HEK293 (cell line): ENCODE results near the gene GIPC1.

Experiments used
- GFI1B ChIP-seq: fragments of 450-650 bp; formaldehyde crosslinking; IDR thresholded peaks from 2 replicates; pipeline ENCODE4 v1.5.1; 2016; ENCODE audit warnings: missing biosample characterization, missing genetic modification characterization
- GLI4 ChIP-seq: fragments of 450-650 bp; formaldehyde crosslinking; IDR thresholded peaks from 2 replicates; pipeline ENCODE4 v1.5.1; 2016; ENCODE audit warnings: missing biosample characterization, missing genetic modification characterization
- MYNN ChIP-seq: fragments of 450-650 bp; formaldehyde crosslinking; IDR thresholded peaks from 2 replicates; pipeline ENCODE4 v1.5.1; 2016; ENCODE audit warnings: missing biosample characterization, missing genetic modification characterization, borderline replicate concordance
- SP3 ChIP-seq: fragments of 450-650 bp; formaldehyde crosslinking; IDR thresholded peaks from 2 replicates; pipeline ENCODE4 v1.5.1; 2016; ENCODE audit warnings: missing biosample characterization, missing genetic modification characterization
- YY2 ChIP-seq: fragments of 450-650 bp; formaldehyde crosslinking; IDR thresholded peaks from 2 replicates; pipeline ENCODE4 v1.5.1; 2016; ENCODE audit warnings: missing biosample characterization, missing genetic modification characterization
- ZEB2 ChIP-seq: fragments of 450-650 bp; formaldehyde crosslinking; IDR thresholded peaks from 2 replicates; pipeline ENCODE4 v1.5.1; 2016; ENCODE audit warnings: missing biosample characterization, missing genetic modification characterization
- ZFP69B ChIP-seq: fragments of 450-650 bp; formaldehyde crosslinking; IDR thresholded peaks from 2 replicates; pipeline ENCODE4 v1.5.1; 2016; ENCODE audit warnings: missing biosample characterization, missing genetic modification characterization
- ZIC2 ChIP-seq: fragments of 450-650 bp; formaldehyde crosslinking; IDR thresholded peaks from 2 replicates; pipeline ENCODE4 v1.5.1; 2016; ENCODE audit warnings: missing biosample characterization, missing genetic modification characterization
- ZNF155 ChIP-seq: fragments of 450-650 bp; formaldehyde crosslinking; IDR thresholded peaks from 2 replicates; pipeline ENCODE4 v1.5.1; 2016; ENCODE audit warnings: missing biosample characterization, missing genetic modification characterization
- ZNF16 ChIP-seq: fragments of 450-650 bp; formaldehyde crosslinking; IDR thresholded peaks from 2 replicates; pipeline ENCODE4 v1.5.1; 2016; ENCODE audit warnings: low read depth, missing biosample characterization, missing genetic modification characterization
- ZNF19 ChIP-seq: fragments of 450-650 bp; formaldehyde crosslinking; IDR thresholded peaks from 2 replicates; pipeline ENCODE4; 2016; ENCODE audit warnings: missing biosample characterization, missing genetic modification characterization, low read depth
- ZNF223 ChIP-seq: fragments of 450-650 bp; formaldehyde crosslinking; IDR thresholded peaks from 2 replicates; pipeline ENCODE4 v1.5.1; 2016; ENCODE audit warnings: missing biosample characterization, missing genetic modification characterization
- ZNF24 ChIP-seq: fragments of 450-650 bp; formaldehyde crosslinking; IDR thresholded peaks from 2 replicates; pipeline ENCODE4 v1.5.1; 2016; ENCODE audit warnings: missing biosample characterization, missing genetic modification characterization
- ZNF292 ChIP-seq: fragments of 450-650 bp; formaldehyde crosslinking; IDR thresholded peaks from 2 replicates; pipeline ENCODE4 v1.5.1; 2016; ENCODE audit warnings: low read depth, missing biosample characterization, missing genetic modification characterization, borderline replicate concordance
- ZNF48 ChIP-seq: fragments of 450-650 bp; formaldehyde crosslinking; IDR thresholded peaks from 2 replicates; pipeline ENCODE4 v1.5.1; 2016; ENCODE audit warnings: missing biosample characterization, missing genetic modification characterization
- ZNF549 ChIP-seq: fragments of 450-650 bp; IDR thresholded peaks from 2 replicates; pipeline ENCODE4 v1.5.1; 2018; ENCODE audit warnings: missing biosample characterization, missing genetic modification characterization, mild to moderate bottlenecking, inconsistent platforms, moderate library complexity
- ZNF555 ChIP-seq: fragments of 450-650 bp; formaldehyde crosslinking; conservative IDR thresholded peaks from 2 replicates; pipeline ENCODE4 v1.5.1; 2017; ENCODE audit warnings: missing biosample characterization, mild to moderate bottlenecking, missing genetic modification characterization, inconsistent platforms
- ZNF560 ChIP-seq: fragments of 450-650 bp; formaldehyde crosslinking; IDR thresholded peaks from 2 replicates; pipeline ENCODE4 v1.5.1; 2017; ENCODE audit warnings: missing biosample characterization, missing genetic modification characterization, borderline replicate concordance
- ZNF658 ChIP-seq: fragments of 450-650 bp; formaldehyde crosslinking; IDR thresholded peaks from 2 replicates; pipeline ENCODE4; 2016; ENCODE audit warnings: missing biosample characterization, missing genetic modification characterization
- ZNF747 ChIP-seq: fragments of 450-650 bp; formaldehyde crosslinking; IDR thresholded peaks from 2 replicates; pipeline ENCODE4 v1.5.1; 2016; ENCODE audit warnings: missing biosample characterization, missing genetic modification characterization
- ZNF76 ChIP-seq: fragments of 450-650 bp; formaldehyde crosslinking; IDR thresholded peaks from 2 replicates; pipeline ENCODE4; 2016; ENCODE audit warnings: low read depth, missing biosample characterization, missing genetic modification characterization, borderline replicate concordance
- ZNF776 ChIP-seq: fragments of 450-650 bp; formaldehyde crosslinking; IDR thresholded peaks from 2 replicates; pipeline ENCODE4 v1.5.0; 2017; ENCODE audit warnings: missing biosample characterization, missing genetic modification characterization, borderline replicate concordance
- TF ChIP-seq, protein P1 (sequence below): fragments of 450-650 bp; formaldehyde crosslinking; IDR thresholded peaks from 2 replicates; pipeline ENCODE4 v1.5.1; 2016; ENCODE audit warnings: missing biosample characterization, missing genetic modification characterization
- TF ChIP-seq, protein P2 (sequence below): fragments of 450-650 bp; formaldehyde crosslinking; IDR thresholded peaks from 2 replicates; pipeline ENCODE4 v1.5.1; 2016; ENCODE audit warnings: missing biosample characterization, missing genetic modification characterization
- TF ChIP-seq, protein P3 (sequence below): fragments of 450-650 bp; formaldehyde crosslinking; IDR thresholded peaks from 2 replicates; pipeline ENCODE4 v1.5.1; 2016; ENCODE audit warnings: missing biosample characterization, missing genetic modification characterization
- TF ChIP-seq, protein P4 (sequence below): fragments of 450-650 bp; formaldehyde crosslinking; conservative IDR thresholded peaks from 2 replicates; pipeline ENCODE4 v1.5.1; 2016; ENCODE audit warnings: low read depth, missing biosample characterization, missing genetic modification characterization

Gene GIPC1

DNA sequence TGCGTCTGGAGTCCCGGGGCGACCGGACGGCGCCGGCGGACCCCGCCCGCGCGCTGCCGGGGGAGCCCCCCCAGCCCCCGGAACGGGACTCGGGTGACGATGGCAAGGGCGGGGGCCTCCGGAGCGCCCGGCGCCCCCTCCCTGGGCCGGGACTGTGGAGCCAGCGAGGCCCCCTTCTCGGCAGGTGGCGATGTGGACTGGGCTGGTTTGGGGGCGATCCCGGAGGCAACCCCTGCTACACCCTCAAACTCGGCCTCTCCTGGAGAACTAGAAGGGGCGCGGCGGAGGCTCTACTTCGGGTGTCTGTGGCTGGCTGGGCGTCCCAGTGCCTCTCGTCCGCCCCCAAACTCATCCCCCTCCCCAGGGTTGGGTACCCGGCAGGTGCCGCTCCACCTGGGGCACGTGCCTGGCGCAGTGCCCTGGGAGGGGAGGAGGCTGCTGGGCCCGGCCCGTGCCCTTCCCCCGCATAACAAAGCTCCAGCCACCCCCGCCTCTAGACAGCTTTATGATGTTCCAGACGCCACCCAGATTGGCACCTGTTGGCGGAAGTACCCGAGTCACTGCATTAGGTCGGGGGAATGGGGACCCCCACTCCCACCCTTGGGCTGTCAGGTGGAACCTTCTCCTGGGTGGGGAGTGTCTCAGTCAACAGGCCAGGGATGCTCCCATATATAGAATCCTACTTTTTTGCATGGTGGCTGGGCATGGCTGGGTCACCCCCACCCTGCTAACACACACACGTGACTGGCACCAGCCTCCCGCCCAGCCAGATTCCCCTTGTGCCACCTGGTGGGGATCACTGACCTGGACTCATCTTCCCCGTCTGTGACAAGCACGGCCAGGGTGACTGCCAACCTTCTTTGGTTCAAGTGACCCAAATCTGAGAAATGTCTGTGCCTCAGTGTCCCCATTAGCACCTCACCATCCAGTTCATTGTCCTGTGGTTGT, 62.1 kb downstream of the GIPC1 start (continued):
- TF ChIP-seq ZFP69B (tag by site-specific recombination) (peak; percentile 66; the same call in 1 of the 2 replicates), ZNF776 (tag by site-specific recombination) (no peak), MYNN (tag by site-specific recombination) (no peak), GFI1B (tag by site-specific recombination) (no peak), ZIC2 (tag by site-specific recombination) (peak; percentile 26; the same call in 1 of the 2 replicates), ZNF747 (no peak), ZNF16 (tag by site-specific recombination) (no peak), ZEB2 (tag by site-specific recombination) (peak; percentile 85; the same call in 1 of the 2 replicates), ZNF19 (tag by site-specific recombination) (no peak), ZNF549 (tag by site-specific recombination) (no peak), ZNF560 (no peak), ZNF658 (tag by site-specific recombination) (no peak), ZNF292 (tag by site-specific recombination) (no peak), GLI4 (tag by site-specific recombination) (no peak), SP3 (tag by site-specific recombination) (peak; percentile 43; the same call in 1 of the 2 replicates), ZNF48 (tag by site-specific recombination) (no peak), YY2 (tag by site-specific recombination) (no peak), ZNF24 (no peak), ZNF223 (no peak), ZNF155 (tag by site-specific recombination) (no peak), ZNF76 (tag by site-specific recombination) (no peak), ZNF555 (tag by site-specific recombination) (no peak)
- TF ChIP-seq, protein P1, sequence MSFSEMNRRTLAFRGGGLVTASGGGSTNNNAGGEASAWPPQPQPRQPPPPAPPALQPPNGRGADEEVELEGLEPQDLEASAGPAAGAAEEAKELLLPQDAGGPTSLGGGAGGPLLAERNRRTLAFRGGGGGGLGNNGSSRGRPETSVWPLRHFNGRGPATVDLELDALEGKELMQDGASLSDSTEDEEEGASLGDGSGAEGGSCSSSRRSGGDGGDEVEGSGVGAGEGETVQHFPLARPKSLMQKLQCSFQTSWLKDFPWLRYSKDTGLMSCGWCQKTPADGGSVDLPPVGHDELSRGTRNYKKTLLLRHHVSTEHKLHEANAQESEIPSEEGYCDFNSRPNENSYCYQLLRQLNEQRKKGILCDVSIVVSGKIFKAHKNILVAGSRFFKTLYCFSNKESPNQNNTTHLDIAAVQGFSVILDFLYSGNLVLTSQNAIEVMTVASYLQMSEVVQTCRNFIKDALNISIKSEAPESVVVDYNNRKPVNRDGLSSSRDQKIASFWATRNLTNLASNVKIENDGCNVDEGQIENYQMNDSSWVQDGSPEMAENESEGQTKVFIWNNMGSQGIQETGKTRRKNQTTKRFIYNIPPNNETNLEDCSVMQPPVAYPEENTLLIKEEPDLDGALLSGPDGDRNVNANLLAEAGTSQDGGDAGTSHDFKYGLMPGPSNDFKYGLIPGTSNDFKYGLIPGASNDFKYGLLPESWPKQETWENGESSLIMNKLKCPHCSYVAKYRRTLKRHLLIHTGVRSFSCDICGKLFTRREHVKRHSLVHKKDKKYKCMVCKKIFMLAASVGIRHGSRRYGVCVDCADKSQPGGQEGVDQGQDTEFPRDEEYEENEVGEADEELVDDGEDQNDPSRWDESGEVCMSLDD (tag by site-specific recombination) = peak; percentile 69; the same call in 1 of the 2 replicates
- TF ChIP-seq, protein P2, sequence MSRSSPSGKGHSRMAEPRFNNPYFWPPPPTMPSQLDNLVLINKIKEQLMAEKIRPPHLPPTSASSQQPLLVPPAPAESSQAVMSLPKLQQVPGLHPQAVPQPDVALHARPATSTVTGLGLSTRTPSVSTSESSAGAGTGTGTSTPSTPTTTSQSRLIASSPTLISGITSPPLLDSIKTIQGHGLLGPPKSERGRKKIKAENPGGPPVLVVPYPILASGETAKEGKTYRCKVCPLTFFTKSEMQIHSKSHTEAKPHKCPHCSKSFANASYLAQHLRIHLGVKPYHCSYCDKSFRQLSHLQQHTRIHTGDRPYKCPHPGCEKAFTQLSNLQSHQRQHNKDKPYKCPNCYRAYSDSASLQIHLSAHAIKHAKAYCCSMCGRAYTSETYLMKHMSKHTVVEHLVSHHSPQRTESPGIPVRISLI (tag by site-specific recombination) = no peak
- TF ChIP-seq, protein P3, sequence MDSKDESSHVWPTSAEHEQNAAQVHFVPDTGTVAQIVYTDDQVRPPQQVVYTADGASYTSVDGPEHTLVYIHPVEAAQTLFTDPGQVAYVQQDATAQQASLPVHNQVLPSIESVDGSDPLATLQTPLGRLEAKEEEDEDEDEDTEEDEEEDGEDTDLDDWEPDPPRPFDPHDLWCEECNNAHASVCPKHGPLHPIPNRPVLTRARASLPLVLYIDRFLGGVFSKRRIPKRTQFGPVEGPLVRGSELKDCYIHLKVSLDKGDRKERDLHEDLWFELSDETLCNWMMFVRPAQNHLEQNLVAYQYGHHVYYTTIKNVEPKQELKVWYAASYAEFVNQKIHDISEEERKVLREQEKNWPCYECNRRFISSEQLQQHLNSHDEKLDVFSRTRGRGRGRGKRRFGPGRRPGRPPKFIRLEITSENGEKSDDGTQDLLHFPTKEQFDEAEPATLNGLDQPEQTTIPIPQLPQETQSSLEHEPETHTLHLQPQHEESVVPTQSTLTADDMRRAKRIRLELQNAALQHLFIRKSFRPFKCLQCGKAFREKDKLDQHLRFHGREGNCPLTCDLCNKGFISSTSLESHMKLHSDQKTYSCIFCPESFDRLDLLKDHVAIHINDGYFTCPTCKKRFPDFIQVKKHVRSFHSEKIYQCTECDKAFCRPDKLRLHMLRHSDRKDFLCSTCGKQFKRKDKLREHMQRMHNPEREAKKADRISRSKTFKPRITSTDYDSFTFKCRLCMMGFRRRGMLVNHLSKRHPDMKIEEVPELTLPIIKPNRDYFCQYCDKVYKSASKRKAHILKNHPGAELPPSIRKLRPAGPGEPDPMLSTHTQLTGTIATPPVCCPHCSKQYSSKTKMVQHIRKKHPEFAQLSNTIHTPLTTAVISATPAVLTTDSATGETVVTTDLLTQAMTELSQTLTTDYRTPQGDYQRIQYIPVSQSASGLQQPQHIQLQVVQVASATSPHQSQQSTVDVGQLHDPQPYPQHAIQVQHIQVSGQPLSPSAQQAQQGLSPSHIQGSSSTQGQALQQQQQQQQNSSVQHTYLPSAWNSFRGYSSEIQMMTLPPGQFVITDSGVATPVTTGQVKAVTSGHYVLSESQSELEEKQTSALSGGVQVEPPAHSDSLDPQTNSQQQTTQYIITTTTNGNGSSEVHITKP (tag by site-specific recombination) = peak; percentile 94
- TF ChIP-seq, protein P4, sequence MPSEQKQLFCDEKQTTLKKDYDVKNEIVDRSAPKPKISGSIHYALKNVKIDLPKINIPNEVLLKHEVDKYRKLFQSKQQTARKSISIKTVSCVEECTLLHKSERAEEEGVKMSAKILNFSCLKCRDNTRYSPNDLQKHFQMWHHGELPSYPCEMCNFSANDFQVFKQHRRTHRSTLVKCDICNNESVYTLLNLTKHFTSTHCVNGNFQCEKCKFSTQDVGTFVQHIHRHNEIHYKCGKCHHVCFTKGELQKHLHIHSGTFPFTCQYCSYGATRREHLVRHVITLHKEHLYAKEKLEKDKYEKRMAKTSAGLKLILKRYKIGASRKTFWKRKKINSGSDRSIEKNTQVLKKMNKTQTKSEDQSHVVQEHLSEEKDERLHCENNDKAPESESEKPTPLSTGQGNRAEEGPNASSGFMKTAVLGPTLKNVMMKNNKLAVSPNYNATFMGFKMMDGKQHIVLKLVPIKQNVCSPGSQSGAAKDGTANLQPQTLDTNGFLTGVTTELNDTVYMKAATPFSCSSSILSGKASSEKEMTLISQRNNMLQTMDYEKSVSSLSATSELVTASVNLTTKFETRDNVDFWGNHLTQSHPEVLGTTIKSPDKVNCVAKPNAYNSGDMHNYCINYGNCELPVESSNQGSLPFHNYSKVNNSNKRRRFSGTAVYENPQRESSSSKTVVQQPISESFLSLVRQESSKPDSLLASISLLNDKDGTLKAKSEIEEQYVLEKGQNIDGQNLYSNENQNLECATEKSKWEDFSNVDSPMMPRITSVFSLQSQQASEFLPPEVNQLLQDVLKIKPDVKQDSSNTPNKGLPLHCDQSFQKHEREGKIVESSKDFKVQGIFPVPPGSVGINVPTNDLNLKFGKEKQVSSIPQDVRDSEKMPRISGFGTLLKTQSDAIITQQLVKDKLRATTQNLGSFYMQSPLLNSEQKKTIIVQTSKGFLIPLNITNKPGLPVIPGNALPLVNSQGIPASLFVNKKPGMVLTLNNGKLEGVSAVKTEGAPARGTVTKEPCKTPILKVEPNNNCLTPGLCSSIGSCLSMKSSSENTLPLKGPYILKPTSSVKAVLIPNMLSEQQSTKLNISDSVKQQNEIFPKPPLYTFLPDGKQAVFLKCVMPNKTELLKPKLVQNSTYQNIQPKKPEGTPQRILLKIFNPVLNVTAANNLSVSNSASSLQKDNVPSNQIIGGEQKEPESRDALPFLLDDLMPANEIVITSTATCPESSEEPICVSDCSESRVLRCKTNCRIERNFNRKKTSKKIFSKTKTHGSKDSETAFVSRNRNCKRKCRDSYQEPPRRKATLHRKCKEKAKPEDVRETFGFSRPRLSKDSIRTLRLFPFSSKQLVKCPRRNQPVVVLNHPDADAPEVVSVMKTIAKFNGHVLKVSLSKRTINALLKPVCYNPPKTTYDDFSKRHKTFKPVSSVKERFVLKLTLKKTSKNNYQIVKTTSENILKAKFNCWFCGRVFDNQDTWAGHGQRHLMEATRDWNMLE (tag by site-specific recombination) = no peak
